Activated B cell treated with CpG ODN at 0.5 μM for 24 hours (primary cell): Measurements from ENCODE around the gene MYADML2. TPM values are rescaled to one million over a fixed set of nuclear protein-coding genes. Genes with fewer than 3 reads are reported as not detected.
A peak's percentile ranks its signal among the peaks of the same experiment; 100 is the strongest.

ENCODE experiments used
- ATAC-seq: fragments of 200-7000 bp; cut with Tn5 transposase; one replicate; pipeline ENCODE4 v1.10.0; 2021; ENCODE audit warnings: low read depth, mild to moderate bottlenecking, moderate library complexity
- CTCF ChIA-PET: fragments of 350-600 bp; sonication (Branson Sonifier 250); formaldehyde crosslinking; loops from one replicate; lab custom pipeline; 2021; ENCODE audit warnings: antibody characterized with exemption; lab: Charles Lee
- POLR2A ChIA-PET: fragments of 350-600 bp; sonication (Branson Sonifier 250); formaldehyde crosslinking; loops from one replicate; lab custom pipeline; 2021; ENCODE audit warnings: antibody characterized with exemption; lab: Charles Lee
- DNase-seq: peaks from one replicate; pipeline ENCODE4 v3.0.0; 2022
- H3K27ac Mint-ChIP-seq: one replicate; pipeline ENCODE4 v1.8.0; 2020; ENCODE audit warnings: mixed read lengths
- H3K27me3 Mint-ChIP-seq: one replicate; pipeline ENCODE4 v1.8.0; 2021; ENCODE audit warnings: mixed read lengths
- H3K36me3 Mint-ChIP-seq: one replicate; pipeline ENCODE4 v1.8.0; 2021; ENCODE audit warnings: low read depth, mixed read lengths
- H3K4me1 Mint-ChIP-seq: one replicate; pipeline ENCODE4 v1.8.0; 2021; ENCODE audit warnings: mixed read lengths
- H3K4me3 Mint-ChIP-seq: one replicate; pipeline ENCODE4 v1.8.0; 2020; ENCODE audit warnings: mild to moderate bottlenecking, mixed read lengths
- H3K9me3 Mint-ChIP-seq: one replicate; pipeline ENCODE4 v1.8.0; 2020; ENCODE audit warnings: mixed read lengths
- CTCF ChIP-seq: fragments of 200-600 bp; IDR thresholded peaks from one replicate; pipeline ENCODE4 v1.8.0; 2022; ENCODE audit warnings: antibody characterized with exemption, mild to moderate bottlenecking
- intact Hi-C: fragments of 100-400 bp; cut with micrococcal nuclease; formaldehyde crosslinking; loops from one replicate; pipeline ENCODE4 v1.15.1; 2024
- total RNA-seq: library from RNA; stranded (reverse); gene quantifications from 2 replicates; pipeline ENCODE4 v1.2.3, GENCODE V29; 2022

MYADML2 gene
- total RNA-seq, 1 donor from 2014 or later = not detected

- Mint-ChIP-seq H3K27me3 (no peaks in the 10 kb centered on the region), H3K4me1 (peaks cover 30% of the 10 kb centered on the region), H3K9me3 (no peaks in the 10 kb centered on the region), H3K27ac (no peak overlapping the region), H3K36me3 (peaks cover 25% of the 10 kb centered on the region), H3K4me3 (peak overlapping the region; percentile 28)
- intact Hi-C loops = no loop called here
- DNase-seq (no peak), ATAC-seq (no peak)
- CTCF ChIA-PET = no interaction called here
- POLR2A ChIA-PET = interaction anchor here (0.5 kb wide), 1 partner anchor 155 kb away, joined by 5 read pairs; no protein-coding TSS in a partner anchor
- TF ChIP-seq CTCF = no peak
Measured at GRCh38 chr17:81923302-81924260, 23.5 kb downstream of the MYADML2 start.

GRCh38 chr17:81922566-81923301 lies 24.3 kb downstream of the MYADML2 start:
- Mint-ChIP-seq H3K27ac (no peak overlapping the region), H3K36me3 (peaks cover 26% of the 10 kb centered on the region)

GRCh38 chr17:81921996-81922565 lies 25.0 kb downstream of the MYADML2 start:
- POLR2A ChIA-PET = interaction anchor here (0.8 to 0.9 kb wide), 2 partner anchors 12 to 61 kb away, joined by 3 read pairs; partner anchors contain the start of gene P4HB

More at GRCh38 chr17:81922566-81923301, 24.3 kb downstream of the MYADML2 start:
- no peak for TF ChIP-seq CTCF
- ChIA-PET POLR2A (no interaction called here), CTCF (no interaction called here)
- ATAC-seq (no peak), DNase-seq (no peak)
- no peak overlapping the region for H3K4me3 Mint-ChIP-seq
- peaks cover 37% of the 10 kb centered on the region for H3K4me1 Mint-ChIP-seq
- no peaks in the 10 kb centered on the region for H3K27me3 Mint-ChIP-seq
- intact Hi-C loops = no loop called here
- H3K9me3 Mint-ChIP-seq = no peaks in the 10 kb centered on the region

GRCh38 chr17:81921537-81921862 lies 25.5 kb downstream of the MYADML2 start:
- intact Hi-C loops = no loop called here
- Mint-ChIP-seq H3K4me3 (no peak overlapping the region), H3K27ac (no peak overlapping the region), H3K9me3 (no peaks in the 10 kb centered on the region), H3K27me3 (no peaks in the 10 kb centered on the region), H3K4me1 (peaks cover 44% of the 10 kb centered on the region), H3K36me3 (peaks cover 28% of the 10 kb centered on the region)
- ChIA-PET CTCF (interaction anchor here (1.2 kb wide), 1 partner anchor 38 kb away, joined by 4 read pairs; no protein-coding TSS in a partner anchor), POLR2A (interaction anchor here (0.6 to 0.9 kb wide), 3 partner anchors 13 to 101 kb away, joined by 3 to 6 read pairs (median 3); partner anchors contain the start of genes CENPX, LRRC45 and P4HB)
- no peak for TF ChIP-seq CTCF
- DNase-seq = no peak
- no peak for ATAC-seq

More at GRCh38 chr17:81921996-81922565, 25.0 kb downstream of the MYADML2 start:
- H3K36me3 Mint-ChIP-seq = peaks cover 26% of the 10 kb centered on the region
- CTCF ChIA-PET = no interaction called here
- no peak overlapping the region for H3K27ac Mint-ChIP-seq
- intact Hi-C loops = no loop called here
- no peak for ATAC-seq
- no peaks in the 10 kb centered on the region for H3K27me3 Mint-ChIP-seq
- peaks cover 42% of the 10 kb centered on the region for H3K4me1 Mint-ChIP-seq
- H3K4me3 Mint-ChIP-seq = no peak overlapping the region
- DNase-seq = no peak
- H3K9me3 Mint-ChIP-seq = no peaks in the 10 kb centered on the region
- TF ChIP-seq CTCF = no peak
